Esophagus muscularis mucosa (tissue), 3 donors: ENCODE measurements around the gene MTHFS.
"Not testable (repeated sequence)": the region's sequence is repeated elsewhere in the genome, so short reads cannot be mapped to it uniquely, and the experiment has no call there.

ENCODE experiments used
- POLR2A ChIP-seq: fragments of 450-650 bp; IDR thresholded peaks from one replicate; pipeline ENCODE4 v1.6.1; 2017; ENCODE audit warnings: antibody characterized with exemption, moderate library complexity, mild to moderate bottlenecking, low read depth
- POLR2AphosphoS5 ChIP-seq, 2 donors: sonication (generic); formaldehyde crosslinking; IDR thresholded peaks; one replicate each; pipeline ENCODE4 v1.6.1; 2017; ENCODE audit warnings: antibody characterized with exemption in 2 of 2
- TF ChIP-seq, protein P1 (sequence below), 3 experiments: fragments of 200-600 bp in 2 of 3; fragments of 450-650 bp in 1 of 3; sonication (generic) in 2 of 3; IDR thresholded peaks; one replicate each; pipeline ENCODE4 v1.5.1; 2017 to 2019; ENCODE audit warnings: antibody characterized with exemption in 3 of 3, mild to moderate bottlenecking in 2 of 3, moderate library complexity in 1 of 3

DNA sequence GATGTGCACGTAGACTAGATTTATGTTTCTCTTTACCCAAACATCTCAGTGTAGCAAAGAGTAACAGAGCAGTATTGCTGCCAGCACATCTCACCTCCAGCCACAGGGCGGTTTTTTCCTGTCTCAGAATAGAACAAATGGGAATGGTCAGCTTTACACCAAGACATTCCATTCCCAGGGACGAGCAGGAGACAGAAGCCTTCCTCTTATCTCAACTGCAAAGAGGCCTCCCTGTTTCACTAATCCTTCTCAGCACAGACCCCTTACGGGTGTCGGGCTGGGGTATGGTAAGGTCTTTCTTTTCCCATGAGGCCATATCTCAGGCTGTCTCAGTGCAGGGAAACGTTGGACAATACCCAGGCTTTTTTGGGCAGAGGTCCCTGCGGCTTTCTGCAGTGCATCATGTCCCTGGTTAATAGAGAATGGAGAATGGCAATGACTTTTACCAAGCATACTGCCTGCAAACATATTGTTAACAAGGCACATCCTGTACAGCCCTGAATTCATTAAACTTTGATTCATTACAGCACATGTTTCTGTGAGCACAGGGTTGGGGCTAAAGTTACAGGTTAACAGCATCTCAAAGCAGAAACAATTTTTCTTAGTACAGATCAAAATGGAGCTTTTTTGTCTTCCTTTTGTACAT lies 38.9 kb upstream of the MTHFS start:
- TF ChIP-seq, protein P1, sequence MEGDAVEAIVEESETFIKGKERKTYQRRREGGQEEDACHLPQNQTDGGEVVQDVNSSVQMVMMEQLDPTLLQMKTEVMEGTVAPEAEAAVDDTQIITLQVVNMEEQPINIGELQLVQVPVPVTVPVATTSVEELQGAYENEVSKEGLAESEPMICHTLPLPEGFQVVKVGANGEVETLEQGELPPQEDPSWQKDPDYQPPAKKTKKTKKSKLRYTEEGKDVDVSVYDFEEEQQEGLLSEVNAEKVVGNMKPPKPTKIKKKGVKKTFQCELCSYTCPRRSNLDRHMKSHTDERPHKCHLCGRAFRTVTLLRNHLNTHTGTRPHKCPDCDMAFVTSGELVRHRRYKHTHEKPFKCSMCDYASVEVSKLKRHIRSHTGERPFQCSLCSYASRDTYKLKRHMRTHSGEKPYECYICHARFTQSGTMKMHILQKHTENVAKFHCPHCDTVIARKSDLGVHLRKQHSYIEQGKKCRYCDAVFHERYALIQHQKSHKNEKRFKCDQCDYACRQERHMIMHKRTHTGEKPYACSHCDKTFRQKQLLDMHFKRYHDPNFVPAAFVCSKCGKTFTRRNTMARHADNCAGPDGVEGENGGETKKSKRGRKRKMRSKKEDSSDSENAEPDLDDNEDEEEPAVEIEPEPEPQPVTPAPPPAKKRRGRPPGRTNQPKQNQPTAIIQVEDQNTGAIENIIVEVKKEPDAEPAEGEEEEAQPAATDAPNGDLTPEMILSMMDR (IDR thresholded peaks at IDR 0.05) = not testable (repeated sequence)
- TF ChIP-seq POLR2A; POLR2AphosphoS5 (IDR thresholded peaks at IDR 0.05): not testable (repeated sequence)
